Activated CD4-positive, alpha-beta T cell treated with anti-CD3 and anti-CD28 coated beads, Interleukin-2, amount 10 ng/mL, durations not matched to agents 24 days and 14 days (primary cell): ENCODE data around the gene FHIP1B. TPM values are rescaled to one million over a fixed set of nuclear protein-coding genes. Genes with fewer than 3 reads are reported as not detected.

Experiments
- total RNA-seq: library from RNA; stranded (reverse); gene quantifications from 2 replicates; pipeline ENCODE4 v1.2.3, GENCODE V29; 2022

Gene FHIP1B
- total RNA-seq, 1 donor from 2014 or later, result 19.3 TPM

Other genes with a start within 250 kb of the FHIP1B start
- gene OR52L1, start 247.7 kb downstream of the FHIP1B start, total RNA-seq, result not detected in 2 replicates
- gene OR56A4, start 227.7 kb downstream of the FHIP1B start, total RNA-seq, result 0.05 TPM in 1 of 2 replicates, not detected in the other
- gene OR56A1, start 203.9 kb downstream of the FHIP1B start, total RNA-seq, result not detected in 2 replicates
- gene OR56B4, start 127.0 kb downstream of the FHIP1B start, total RNA-seq, result not detected in 2 replicates
- gene OR52B2, start 64.3 kb downstream of the FHIP1B start, total RNA-seq, result not detected in 2 replicates
- gene OR52W1, start 35.4 kb downstream of the FHIP1B start, total RNA-seq, result not detected in 2 replicates
- not detected in 2 replicates for gene C11orf42, start 29.1 kb downstream of the FHIP1B start, total RNA-seq
- not detected in 2 replicates for gene CNGA4, start 4.5 kb upstream of the FHIP1B start, total RNA-seq
- not detected in 2 replicates for gene CCKBR, start 25.2 kb upstream of the FHIP1B start, total RNA-seq
- gene CAVIN3, start 85.9 kb upstream of the FHIP1B start, total RNA-seq, result 35.7 and 36.0 TPM in 2 replicates
- 9.4 and 10.0 TPM in 2 replicates for gene SMPD1, start 155.8 kb upstream of the FHIP1B start, total RNA-seq
- gene APBB1, start 184.5 kb upstream of the FHIP1B start, total RNA-seq, result 24.1 TPM in 2 replicates
- not detected in 2 replicates for gene HPX, start 206.4 kb upstream of the FHIP1B start, total RNA-seq
- 3.4 and 4.1 TPM in 2 replicates for gene TRIM3, start 239.3 kb upstream of the FHIP1B start, total RNA-seq
- 50.8 and 51.2 TPM in 2 replicates for gene ARFIP2, start 246.7 kb upstream of the FHIP1B start, total RNA-seq
- gene TIMM10B, start 246.9 kb upstream of the FHIP1B start, total RNA-seq, result 41.3 and 47.4 TPM in 2 replicates